ENCODE data around the gene ULBP2.
A peak's percentile ranks its signal among the peaks of the same experiment; 100 is the strongest.

Gene ULBP2

DNA sequence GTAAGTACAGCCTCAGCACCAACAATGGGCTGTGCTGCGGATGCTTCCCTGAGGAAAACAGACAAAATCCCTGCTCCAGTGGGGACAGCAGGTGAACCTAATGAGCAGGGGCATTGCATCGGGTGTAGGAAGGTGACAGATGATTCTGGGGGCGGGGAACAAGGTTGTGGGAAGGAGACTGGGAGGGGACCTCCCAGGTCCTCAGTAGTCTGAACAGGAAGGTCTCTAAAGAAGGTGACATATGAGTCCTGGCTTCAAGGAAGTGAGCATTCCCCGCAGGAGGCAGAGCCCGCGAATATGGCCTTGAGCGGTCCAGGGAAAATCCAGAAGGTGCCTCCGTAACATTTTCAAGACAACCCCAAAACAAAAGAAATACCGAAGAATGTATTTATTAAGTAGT is 41.3 kb downstream of the ULBP2 start:
- Histone ChIP-seq H2AK5ac (ENCODE audit: low read length, severe bottlenecking) (no peak overlapping the region), H2BK120ac (ENCODE audit: low read depth, low read length) (no peak overlapping the region), H3K4me2 (ENCODE audit: low read length, poor library complexity, severe bottlenecking) (no peak overlapping the region), H3K18ac (ENCODE audit: low read depth in 1 of 2, low read length in 2 of 2) (no peak overlapping the region), H3K36me3 (ENCODE audit: control insufficient read depth in 1 of 2, insufficient read depth in 2 of 2, low read depth in 1 of 2, low read length in 2 of 2) (no peaks in the 10 kb centered on the region), H3K27ac (ENCODE audit: low read length, poor library complexity, severe bottlenecking) (no peak overlapping the region), H4K8ac (ENCODE audit: low read length) (no peak overlapping the region), H2BK15ac (ENCODE audit: low read depth, poor library complexity, severe bottlenecking) (no peak overlapping the region), H3K23ac (ENCODE audit: low read length in 2 of 2) (peak overlapping the region in 1 of 2 experiments; percentile 52), H2BK12ac (ENCODE audit: low read length in 2 of 2) (no peak overlapping the region), H3K9me3 (ENCODE audit: control insufficient read depth, low read length) (peaks cover 15% of the 10 kb centered on the region), H3K4ac (ENCODE audit: low read depth in 1 of 2, low read length in 2 of 2) (no peak overlapping the region), H3K4me1 (ENCODE audit: control insufficient read depth, insufficient read depth, low read depth, low read length) (no peaks in the 10 kb centered on the region), H4K91ac (ENCODE audit: low read length) (no peak overlapping the region), H3K27me3 (ENCODE audit: control insufficient read depth in 1 of 2, insufficient read depth in 1 of 2, low read length in 2 of 2) (peaks cover 67 to 80% of the 10 kb centered on the region in 2 experiments), H2AFZ (ENCODE audit: low read depth, low read length) (no peak overlapping the region), H3K9ac (ENCODE audit: low read length) (no peak overlapping the region), H2BK5ac (ENCODE audit: low read depth, low read length, poor library complexity, severe bottlenecking) (no peak overlapping the region), H3K14ac (ENCODE audit: low read length in 2 of 2) (no peak overlapping the region), H3K4me3 (ENCODE audit: insufficient read depth in 1 of 2, low read depth in 1 of 2, low read length in 2 of 2) (no peak overlapping the region), H3K79me1 (replicated peaks; ENCODE audit: low read length, poor library complexity, severe bottlenecking) (no peaks in the 10 kb centered on the region)
- WGBS = 13% methylated on average over 4 of the region's 9 CpGs
- DNase-seq = no peak

DNA sequence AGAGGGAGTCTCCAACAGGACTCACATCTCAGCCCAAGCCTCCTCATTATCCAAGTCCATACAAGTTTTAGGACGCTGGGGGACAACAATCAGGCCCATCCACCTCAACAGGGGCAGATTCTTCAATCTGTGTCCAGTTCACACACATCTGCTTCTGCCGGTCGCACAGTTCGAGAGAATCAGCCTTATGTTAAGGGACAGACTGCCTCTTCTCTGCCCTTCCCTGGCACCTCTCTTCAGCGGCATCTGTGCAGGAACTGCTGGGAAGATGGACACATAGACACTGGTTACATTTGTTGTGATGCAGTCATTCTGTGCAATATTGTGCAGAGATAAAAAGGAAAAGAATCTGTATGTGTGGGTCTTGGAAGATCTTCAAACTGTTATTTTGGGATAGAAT is 43.0 kb downstream of the ULBP2 start:
- H3K4me1 ChIP-seq (ENCODE audit: control insufficient read depth, insufficient read depth, low read depth, low read length) = no peaks in the 10 kb centered on the region
- 73% methylated on average over 5 of the region's 5 CpGs for WGBS
- H2BK120ac ChIP-seq (ENCODE audit: low read depth, low read length) = no peak overlapping the region
- H2BK12ac ChIP-seq (ENCODE audit: low read length in 2 of 2) = no peak overlapping the region
- H3K4ac ChIP-seq (ENCODE audit: low read depth in 1 of 2, low read length in 2 of 2) = no peak overlapping the region
- no peak for DNase-seq
- H2BK5ac ChIP-seq (ENCODE audit: low read depth, low read length, poor library complexity, severe bottlenecking) = no peak overlapping the region
- peaks cover 26% of the 10 kb centered on the region for H3K9me3 ChIP-seq (ENCODE audit: control insufficient read depth, low read length)
- H4K8ac ChIP-seq (ENCODE audit: low read length) = no peak overlapping the region
- no peak overlapping the region for H2AK5ac ChIP-seq (ENCODE audit: low read length, severe bottlenecking)
- no peak overlapping the region for H3K4me3 ChIP-seq (ENCODE audit: insufficient read depth in 1 of 2, low read depth in 1 of 2, low read length in 2 of 2)
- no peak overlapping the region for H2AFZ ChIP-seq (ENCODE audit: low read depth, low read length)
- no peaks in the 10 kb centered on the region for H3K79me1 ChIP-seq (replicated peaks; ENCODE audit: low read length, poor library complexity, severe bottlenecking)
- H2BK15ac ChIP-seq (ENCODE audit: low read depth, poor library complexity, severe bottlenecking) = no peak overlapping the region
- H3K4me2 ChIP-seq (ENCODE audit: low read length, poor library complexity, severe bottlenecking) = no peak overlapping the region
- H4K91ac ChIP-seq (ENCODE audit: low read length) = no peak overlapping the region
- H3K27me3 ChIP-seq (ENCODE audit: control insufficient read depth in 1 of 2, insufficient read depth in 1 of 2, low read length in 2 of 2) = peaks cover 71 to 86% of the 10 kb centered on the region in 2 experiments
- no peak overlapping the region for H3K18ac ChIP-seq (ENCODE audit: low read depth in 1 of 2, low read length in 2 of 2)
- no peak overlapping the region for H3K27ac ChIP-seq (ENCODE audit: low read length, poor library complexity, severe bottlenecking)
- H3K23ac ChIP-seq (ENCODE audit: low read length in 2 of 2) = no peak overlapping the region
- H3K9ac ChIP-seq (ENCODE audit: low read length) = no peak overlapping the region
- H3K14ac ChIP-seq (ENCODE audit: low read length in 2 of 2) = no peak overlapping the region
- H3K36me3 ChIP-seq (ENCODE audit: control insufficient read depth in 1 of 2, insufficient read depth in 2 of 2, low read depth in 1 of 2, low read length in 2 of 2) = no peaks in the 10 kb centered on the region

DNA sequence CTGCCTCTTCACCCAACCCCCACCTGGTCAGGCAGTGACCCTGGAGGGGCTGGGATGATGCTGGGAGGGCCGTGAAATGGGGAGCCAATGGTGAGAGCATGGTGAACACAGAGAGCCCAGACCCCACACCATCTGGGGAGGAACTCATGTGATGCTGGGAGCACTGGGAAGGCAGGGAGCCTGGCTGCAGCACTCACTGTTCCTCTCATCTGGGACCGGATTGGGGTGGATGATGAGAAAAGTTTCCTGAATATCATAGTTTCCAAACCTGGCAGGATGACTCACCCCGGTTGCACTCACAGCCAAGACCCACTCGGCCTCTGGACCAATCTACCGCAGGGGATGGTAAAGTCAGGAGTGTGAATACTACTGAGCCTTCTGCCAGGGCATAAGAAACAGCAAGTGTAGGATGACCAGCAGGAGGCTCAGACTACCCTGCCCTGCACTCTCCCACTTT is 43.7 kb downstream of the ULBP2 start:
- whole genome bisulfite sequencing = 37% methylated on average over 5 of the region's 5 CpGs
- H3K4me2 ChIP-seq (ENCODE audit: low read length, poor library complexity, severe bottlenecking) = no peak overlapping the region
- peaks cover 26% of the 10 kb centered on the region for H3K9me3 ChIP-seq (ENCODE audit: control insufficient read depth, low read length)
- H3K18ac ChIP-seq (ENCODE audit: low read depth in 1 of 2, low read length in 2 of 2) = no peak overlapping the region
- H3K23ac ChIP-seq (ENCODE audit: low read length in 2 of 2) = no peak overlapping the region
- H3K27me3 ChIP-seq (ENCODE audit: control insufficient read depth in 1 of 2, insufficient read depth in 1 of 2, low read length in 2 of 2) = peaks cover 79 to 89% of the 10 kb centered on the region in 2 experiments
- no peak overlapping the region for H4K91ac ChIP-seq (ENCODE audit: low read length)
- H3K4me3 ChIP-seq (ENCODE audit: insufficient read depth in 1 of 2, low read depth in 1 of 2, low read length in 2 of 2) = no peak overlapping the region
- no peak overlapping the region for H2BK120ac ChIP-seq (ENCODE audit: low read depth, low read length)
- no peak overlapping the region for H2AK5ac ChIP-seq (ENCODE audit: low read length, severe bottlenecking)
- H3K14ac ChIP-seq (ENCODE audit: low read length in 2 of 2) = peak overlapping the region in 1 of 2 experiments; percentile 57
- H4K8ac ChIP-seq (ENCODE audit: low read length) = no peak overlapping the region
- peaks cover 5% of the 10 kb centered on the region for H3K4me1 ChIP-seq (ENCODE audit: control insufficient read depth, insufficient read depth, low read depth, low read length)
- no peak overlapping the region for H3K4ac ChIP-seq (ENCODE audit: low read depth in 1 of 2, low read length in 2 of 2)
- no peak overlapping the region for H3K9ac ChIP-seq (ENCODE audit: low read length)
- no peak overlapping the region for H2AFZ ChIP-seq (ENCODE audit: low read depth, low read length)
- H2BK12ac ChIP-seq (ENCODE audit: low read length in 2 of 2) = no peak overlapping the region
- no peak overlapping the region for H2BK15ac ChIP-seq (ENCODE audit: low read depth, poor library complexity, severe bottlenecking)
- H2BK5ac ChIP-seq (ENCODE audit: low read depth, low read length, poor library complexity, severe bottlenecking) = no peak overlapping the region
- H3K79me1 ChIP-seq (replicated peaks; ENCODE audit: low read length, poor library complexity, severe bottlenecking) = no peaks in the 10 kb centered on the region
- no peak for DNase-seq
- H3K36me3 ChIP-seq (ENCODE audit: control insufficient read depth in 1 of 2, insufficient read depth in 2 of 2, low read depth in 1 of 2, low read length in 2 of 2) = no peaks in the 10 kb centered on the region
- H3K27ac ChIP-seq (ENCODE audit: low read length, poor library complexity, severe bottlenecking) = no peak overlapping the region

DNA sequence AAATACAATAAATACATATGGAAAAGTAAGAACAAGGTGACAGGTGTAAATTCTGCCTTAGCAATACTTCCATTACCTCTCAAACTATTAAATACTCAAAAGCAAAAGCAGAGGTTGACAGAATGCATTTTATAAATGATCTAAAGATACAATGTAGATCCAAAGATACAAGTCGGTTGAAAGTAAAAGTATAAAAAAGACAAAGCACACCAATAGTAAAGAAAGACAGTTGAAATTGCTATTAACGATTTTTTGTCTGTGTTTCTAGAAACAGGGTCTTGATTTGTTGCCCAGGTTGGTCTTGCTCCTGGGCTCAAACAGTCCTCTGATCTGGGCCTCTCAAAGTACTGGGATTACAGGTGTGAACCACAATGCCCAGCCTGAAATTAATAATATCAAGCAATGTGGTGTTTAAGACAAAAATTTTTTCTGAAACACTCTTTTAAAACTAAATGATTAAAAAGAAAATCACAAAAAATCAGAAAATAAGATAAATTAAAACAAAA is 45.8 kb downstream of the ULBP2 start:
- Histone ChIP-seq H3K27ac (ENCODE audit: low read length, poor library complexity, severe bottlenecking) (no peak overlapping the region), H3K36me3 (ENCODE audit: control insufficient read depth in 1 of 2, insufficient read depth in 2 of 2, low read depth in 1 of 2, low read length in 2 of 2) (no peaks in the 10 kb centered on the region), H3K4me3 (ENCODE audit: insufficient read depth in 1 of 2, low read depth in 1 of 2, low read length in 2 of 2) (no peak overlapping the region), H3K4me2 (ENCODE audit: low read length, poor library complexity, severe bottlenecking) (no peak overlapping the region), H3K4ac (ENCODE audit: low read depth in 1 of 2, low read length in 2 of 2) (no peak overlapping the region), H3K27me3 (ENCODE audit: control insufficient read depth in 1 of 2, insufficient read depth in 1 of 2, low read length in 2 of 2) (peaks cover 86 to 92% of the 10 kb centered on the region in 2 experiments), H3K18ac (ENCODE audit: low read depth in 1 of 2, low read length in 2 of 2) (no peak overlapping the region), H3K23ac (ENCODE audit: low read length in 2 of 2) (no peak overlapping the region), H2BK15ac (ENCODE audit: low read depth, poor library complexity, severe bottlenecking) (no peak overlapping the region), H3K9me3 (ENCODE audit: control insufficient read depth, low read length) (peaks cover 26% of the 10 kb centered on the region), H3K79me1 (replicated peaks; ENCODE audit: low read length, poor library complexity, severe bottlenecking) (no peaks in the 10 kb centered on the region), H3K9ac (ENCODE audit: low read length) (no peak overlapping the region), H4K8ac (ENCODE audit: low read length) (no peak overlapping the region), H4K91ac (ENCODE audit: low read length) (no peak overlapping the region), H3K14ac (ENCODE audit: low read length in 2 of 2) (no peak overlapping the region), H2BK12ac (ENCODE audit: low read length in 2 of 2) (no peak overlapping the region), H2AFZ (ENCODE audit: low read depth, low read length) (no peak overlapping the region), H2BK120ac (ENCODE audit: low read depth, low read length) (no peak overlapping the region), H2AK5ac (ENCODE audit: low read length, severe bottlenecking) (no peak overlapping the region), H3K4me1 (ENCODE audit: control insufficient read depth, insufficient read depth, low read depth, low read length) (peaks cover 13% of the 10 kb centered on the region), H2BK5ac (ENCODE audit: low read depth, low read length, poor library complexity, severe bottlenecking) (no peak overlapping the region)
- 0% methylated on average over 1 of the region's 2 CpGs for WGBS
- no peak for DNase-seq

Measured in mesenchymal stem cell (in vitro differentiated cells and primary cell).